Astrocyte (in vitro differentiated cells and primary cell): ENCODE measurements around the gene SIGLEC15.

Source experiments
- EZH2 ChIP-seq: IDR thresholded peaks from 2 replicates; pipeline ENCODE4 v1.6.1; 2012; ENCODE audit warnings: mild to moderate bottlenecking, low read length, inconsistent platforms; ENCODE audit not compliant: insufficient read depth
- TF ChIP-seq, protein P1 (sequence below): IDR thresholded peaks from 2 replicates; pipeline ENCODE4 v1.5.1; 2011; ENCODE audit warnings: low read depth, mild to moderate bottlenecking, inconsistent platforms, low read length, moderate library complexity; ENCODE audit not compliant: insufficient read depth

GRCh38 chr18:45792506-45793263 lies 32.8 kb upstream of the SIGLEC15 start:
- TF ChIP-seq EZH2 = no peak
- TF ChIP-seq, protein P1, sequence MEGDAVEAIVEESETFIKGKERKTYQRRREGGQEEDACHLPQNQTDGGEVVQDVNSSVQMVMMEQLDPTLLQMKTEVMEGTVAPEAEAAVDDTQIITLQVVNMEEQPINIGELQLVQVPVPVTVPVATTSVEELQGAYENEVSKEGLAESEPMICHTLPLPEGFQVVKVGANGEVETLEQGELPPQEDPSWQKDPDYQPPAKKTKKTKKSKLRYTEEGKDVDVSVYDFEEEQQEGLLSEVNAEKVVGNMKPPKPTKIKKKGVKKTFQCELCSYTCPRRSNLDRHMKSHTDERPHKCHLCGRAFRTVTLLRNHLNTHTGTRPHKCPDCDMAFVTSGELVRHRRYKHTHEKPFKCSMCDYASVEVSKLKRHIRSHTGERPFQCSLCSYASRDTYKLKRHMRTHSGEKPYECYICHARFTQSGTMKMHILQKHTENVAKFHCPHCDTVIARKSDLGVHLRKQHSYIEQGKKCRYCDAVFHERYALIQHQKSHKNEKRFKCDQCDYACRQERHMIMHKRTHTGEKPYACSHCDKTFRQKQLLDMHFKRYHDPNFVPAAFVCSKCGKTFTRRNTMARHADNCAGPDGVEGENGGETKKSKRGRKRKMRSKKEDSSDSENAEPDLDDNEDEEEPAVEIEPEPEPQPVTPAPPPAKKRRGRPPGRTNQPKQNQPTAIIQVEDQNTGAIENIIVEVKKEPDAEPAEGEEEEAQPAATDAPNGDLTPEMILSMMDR = no peak
